Testis (tissue), 3 donors: ENCODE data around the gene CCDC157. TPM values are rescaled to one million over a fixed set of nuclear protein-coding genes. Genes with fewer than 3 reads are reported as not detected.

ENCODE experiments used
- DNase-seq: peaks from one replicate; pipeline ENCODE4 v3.0.0-alpha.2; 2019
- H3K27ac ChIP-seq, 2 donors: fragments of 200-600 bp; sonication (generic); one replicate each; pipeline ENCODE4 v1.5.1; 2019
- H3K27me3 ChIP-seq: fragments of 200-600 bp; sonication (generic); one replicate; pipeline ENCODE4 v1.5.1; 2019
- H3K36me3 ChIP-seq: fragments of 200-600 bp; sonication (generic); one replicate; pipeline ENCODE4 v1.5.1; 2017; ENCODE audit warnings: low read depth; ENCODE audit errors: missing control alignments
- H3K4me1 ChIP-seq: fragments of 200-600 bp; sonication (generic); one replicate; pipeline ENCODE4 v1.5.1; 2019
- H3K4me3 ChIP-seq, 2 donors: fragments of 200-600 bp; sonication (generic); one replicate each; pipeline ENCODE4 v1.5.1; 2017 to 2019
- H3K9me3 ChIP-seq: fragments of 200-600 bp; sonication (generic); one replicate; pipeline ENCODE4 v1.5.1; 2017
- CTCF ChIP-seq, 3 experiments: fragments of 450-650 bp in 2 of 3; fragments of 200-600 bp in 1 of 3; sonication (generic) in 1 of 3; IDR thresholded peaks; one replicate each; pipeline ENCODE4 v1.5.1; 2016 to 2019; ENCODE audit warnings: antibody characterized with exemption in 3 of 3, mild to moderate bottlenecking in 2 of 3, moderate library complexity in 1 of 3
- POLR2A ChIP-seq: fragments of 450-650 bp; IDR thresholded peaks from one replicate; pipeline ENCODE4 v1.6.1; 2017; ENCODE audit warnings: antibody characterized with exemption, mild to moderate bottlenecking, moderate library complexity
- WGBS, 2 donors: methylation state at CpG; one replicate each; pipeline ENCODE4 v1.1.5; 2018; 5-methylcytosine and 5-hydroxymethylcytosine counted together
- intact Hi-C: fragments of 100-400 bp; cut with DNase I; formaldehyde crosslinking; loops from one replicate; pipeline ENCODE4 v1.15.1; 2023; ENCODE audit warnings: low total_unique reads
- polyA plus RNA-seq: library from polyadenylated mRNA; stranded (reverse); fragments of 350-450 nt; fragmentation: Illumina TruSeq; extraction: RNeasy Lipid Tissue Mini Kit (QIAGEN cat#74804); gene quantifications from one replicate; pipeline ENCODE4 v1.2.3, GENCODE V29; 2014; ENCODE audit warnings: low read depth, low replicate concordance; ENCODE audit not compliant: insufficient read depth
- total RNA-seq, 2 donors: library from RNA; depleted of rRNA; stranded (reverse); fragments of >200 nt; gene quantifications; one replicate each; pipeline ENCODE4 v1.2.3, GENCODE V29; 2016

CCDC157 gene
- total and polyA plus RNA-seq, 3 donors from 2014 or later: 69.2 to 81.9 (median 70.1) TPM

GRCh38 chr22:30420347-30421125, 63.7 kb downstream of the CCDC157 start:
- 60 to 64% methylated on average over 5 to 6 of the region's 6 CpGs for WGBS, 2 donors
- Histone ChIP-seq H3K36me3 (no peaks in the 10 kb centered on the region), H3K4me3 (no peak overlapping the region), H3K4me1 (peaks cover 44% of the 10 kb centered on the region), H3K27me3 (no peaks in the 10 kb centered on the region), H3K27ac (peak overlapping the region in 1 of 2 donors; percentile 8), H3K9me3 (no peaks in the 10 kb centered on the region)
- no peak for DNase-seq
- TF ChIP-seq POLR2A (no peak), CTCF (IDR thresholded peaks at IDR 0.05) (no peak)
- intact Hi-C loops: no loop called here

GRCh38 chr22:30421695-30422480, 65.1 kb downstream of the CCDC157 start:
- Histone ChIP-seq H3K27ac (peak overlapping the region; percentile 94 to 96), H3K36me3 (no peaks in the 10 kb centered on the region), H3K9me3 (no peaks in the 10 kb centered on the region), H3K27me3 (no peaks in the 10 kb centered on the region), H3K4me3 (no peak overlapping the region), H3K4me1 (peaks cover 54% of the 10 kb centered on the region)
- no peak for DNase-seq
- 49 to 60% methylated on average over 8 of the region's 8 CpGs for WGBS, 2 donors
- TF ChIP-seq CTCF (IDR thresholded peaks at IDR 0.05) (no peak), POLR2A (no peak)
- intact Hi-C loops: no loop called here

GRCh38 chr22:30422481-30423300, 65.9 kb downstream of the CCDC157 start:
- H3K36me3 ChIP-seq: no peaks in the 10 kb centered on the region
- peak; percentile 49 for DNase-seq
- TF ChIP-seq POLR2A (no peak), CTCF (IDR thresholded peaks at IDR 0.05) (no peak)
- no peaks in the 10 kb centered on the region for H3K27me3 ChIP-seq
- peak overlapping the region; percentile 94 to 96 for H3K27ac ChIP-seq
- peak overlapping the region; percentile 77 to 85 for H3K4me3 ChIP-seq
- WGBS, 2 donors: 17 to 19% methylated on average over 16 to 18 of the region's 18 CpGs
- H3K4me1 ChIP-seq: peaks cover 54% of the 10 kb centered on the region
- intact Hi-C loops: no loop called here
- no peaks in the 10 kb centered on the region for H3K9me3 ChIP-seq

- peak; percentile 54 for DNase-seq
- Histone ChIP-seq H3K27me3 (no peaks in the 10 kb centered on the region), H3K9me3 (no peaks in the 10 kb centered on the region), H3K4me1 (peaks cover 54% of the 10 kb centered on the region), H3K4me3 (peak overlapping the region; percentile 77 to 85), H3K27ac (peak overlapping the region; percentile 94 to 96), H3K36me3 (no peaks in the 10 kb centered on the region)
- no peak for TF ChIP-seq CTCF (IDR thresholded peaks at IDR 0.05)
- TF ChIP-seq POLR2A: peak; percentile 19
- WGBS, 2 donors: 0 to 2% methylated on average over 13 to 43 of the region's 45 CpGs
- intact Hi-C loops: no loop called here
These were observed 66.6 kb downstream of the CCDC157 start for GRCh38 chr22:30423301-30423958.
